ENCODE results near the gene CNTNAP2. TPM values are rescaled to one million over a fixed set of nuclear protein-coding genes. Genes with fewer than 3 reads are reported as not detected.

The CNTNAP2 gene
- polyA plus RNA-seq, 1 experiment, result not detected

DNA sequence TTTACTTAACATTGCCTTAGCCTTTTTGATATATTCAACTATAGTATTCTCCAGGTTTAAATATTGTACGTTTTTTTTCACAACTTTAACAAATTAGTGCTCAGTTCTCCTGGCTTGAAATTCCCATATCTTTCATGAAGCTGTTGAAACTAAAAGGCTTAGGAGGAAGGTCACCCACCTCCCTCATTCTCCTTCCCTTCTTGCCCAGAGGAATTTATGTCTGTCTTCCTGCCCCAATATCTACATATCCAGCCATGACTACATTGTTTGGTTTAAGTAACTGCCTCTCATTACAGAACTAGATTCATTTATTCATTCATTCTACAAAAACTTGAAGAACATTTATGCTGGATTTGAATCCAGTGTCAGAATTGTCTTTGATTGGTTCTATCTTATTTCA, 2219.2 kb downstream of the CNTNAP2 start:
- H3K4me3 ChIP-seq (ENCODE audit: low read depth, low read length), result no peak overlapping the region
- ChIA-PET POLR2A (no interaction called here), CTCF (no interaction called here)
- DNase-seq (ENCODE audit: low read depth), result no peak
- TF ChIP-seq, protein P1, sequence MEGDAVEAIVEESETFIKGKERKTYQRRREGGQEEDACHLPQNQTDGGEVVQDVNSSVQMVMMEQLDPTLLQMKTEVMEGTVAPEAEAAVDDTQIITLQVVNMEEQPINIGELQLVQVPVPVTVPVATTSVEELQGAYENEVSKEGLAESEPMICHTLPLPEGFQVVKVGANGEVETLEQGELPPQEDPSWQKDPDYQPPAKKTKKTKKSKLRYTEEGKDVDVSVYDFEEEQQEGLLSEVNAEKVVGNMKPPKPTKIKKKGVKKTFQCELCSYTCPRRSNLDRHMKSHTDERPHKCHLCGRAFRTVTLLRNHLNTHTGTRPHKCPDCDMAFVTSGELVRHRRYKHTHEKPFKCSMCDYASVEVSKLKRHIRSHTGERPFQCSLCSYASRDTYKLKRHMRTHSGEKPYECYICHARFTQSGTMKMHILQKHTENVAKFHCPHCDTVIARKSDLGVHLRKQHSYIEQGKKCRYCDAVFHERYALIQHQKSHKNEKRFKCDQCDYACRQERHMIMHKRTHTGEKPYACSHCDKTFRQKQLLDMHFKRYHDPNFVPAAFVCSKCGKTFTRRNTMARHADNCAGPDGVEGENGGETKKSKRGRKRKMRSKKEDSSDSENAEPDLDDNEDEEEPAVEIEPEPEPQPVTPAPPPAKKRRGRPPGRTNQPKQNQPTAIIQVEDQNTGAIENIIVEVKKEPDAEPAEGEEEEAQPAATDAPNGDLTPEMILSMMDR (IDR thresholded peaks at IDR 0.05; ENCODE audit: insufficient read depth, low read depth, low read length), result no peak
- no peaks in the 10 kb centered on the region for H3K36me3 ChIP-seq (ENCODE audit: control insufficient read depth, insufficient read depth, low read length)
- H3K27me3 ChIP-seq (ENCODE audit: control insufficient read depth, insufficient read depth, low read length), result no peaks in the 10 kb centered on the region

DNA sequence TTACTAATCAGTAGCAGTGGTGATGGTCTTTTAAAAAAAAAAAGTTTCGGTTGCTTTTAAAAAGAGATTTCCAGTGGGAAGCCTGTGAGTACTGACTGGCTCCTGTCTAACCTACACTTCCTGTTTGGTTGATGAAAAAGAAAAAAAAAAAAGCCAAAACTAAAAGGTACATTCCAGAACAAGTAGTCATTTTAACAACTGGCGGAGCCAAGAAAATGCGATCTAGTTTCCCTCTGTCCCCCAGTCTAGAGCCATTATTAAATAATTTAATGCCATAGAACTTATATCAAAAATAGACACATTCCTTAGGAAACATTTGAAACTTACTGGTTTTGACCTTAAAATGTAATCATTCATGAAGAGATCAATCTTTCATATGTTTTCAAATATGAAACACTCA, 2219.8 kb downstream of the CNTNAP2 start:
- Histone ChIP-seq H3K36me3 (ENCODE audit: control insufficient read depth, insufficient read depth, low read length) (no peaks in the 10 kb centered on the region), H3K27me3 (ENCODE audit: control insufficient read depth, insufficient read depth, low read length) (no peaks in the 10 kb centered on the region), H3K4me3 (ENCODE audit: low read depth, low read length) (no peak overlapping the region)
- CTCF ChIA-PET, result no interaction called here
- POLR2A ChIA-PET, result no interaction called here
- no peak for DNase-seq (ENCODE audit: low read depth)
- TF ChIP-seq, protein P1 (IDR thresholded peaks at IDR 0.05; ENCODE audit: insufficient read depth, low read depth, low read length), result no peak

DNA sequence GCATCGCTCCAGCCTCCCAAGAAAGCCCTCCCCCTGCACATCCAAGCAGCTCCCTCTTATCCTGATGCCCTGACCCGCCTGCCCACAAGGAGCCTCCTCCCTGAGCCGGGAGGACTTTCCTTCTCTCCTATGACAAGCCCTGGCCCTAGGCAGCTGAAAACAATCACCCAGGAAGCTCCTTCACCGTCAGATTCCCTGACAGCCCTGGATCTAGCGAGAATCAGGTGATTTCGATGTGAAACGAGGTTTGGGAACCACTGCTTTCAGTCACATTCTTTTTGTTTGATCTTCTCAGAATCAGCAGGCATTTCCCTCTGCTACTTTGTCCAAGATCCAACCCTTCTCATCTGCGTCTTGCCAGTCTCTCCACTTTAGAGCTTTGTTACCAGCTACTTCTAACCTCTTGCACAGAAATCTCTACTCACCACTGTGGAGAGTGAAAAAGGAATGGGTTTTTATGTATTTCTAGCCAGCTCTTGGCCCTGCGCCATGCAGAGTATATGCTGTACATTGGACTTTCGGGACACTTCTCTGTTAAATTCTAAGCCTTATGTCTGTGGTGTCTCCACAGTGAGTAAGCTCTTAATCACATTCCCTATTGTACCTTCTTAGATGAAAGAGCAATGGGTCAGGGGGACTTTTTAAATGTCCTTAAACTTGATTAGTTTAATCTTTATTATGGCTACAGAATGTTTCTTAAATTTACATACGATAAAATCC, 2220.8 kb downstream of the CNTNAP2 start:
- DNase-seq (ENCODE audit: low read depth), result no peak
- TF ChIP-seq, protein P1 (IDR thresholded peaks at IDR 0.05; ENCODE audit: insufficient read depth, low read depth, low read length), result no peak
- no peak overlapping the region for H3K4me3 ChIP-seq (ENCODE audit: low read depth, low read length)
- ChIA-PET CTCF (no interaction called here), POLR2A (no interaction called here)
- H3K36me3 ChIP-seq (ENCODE audit: control insufficient read depth, insufficient read depth, low read length), result no peaks in the 10 kb centered on the region
- H3K27me3 ChIP-seq (ENCODE audit: control insufficient read depth, insufficient read depth, low read length), result no peaks in the 10 kb centered on the region

DNA sequence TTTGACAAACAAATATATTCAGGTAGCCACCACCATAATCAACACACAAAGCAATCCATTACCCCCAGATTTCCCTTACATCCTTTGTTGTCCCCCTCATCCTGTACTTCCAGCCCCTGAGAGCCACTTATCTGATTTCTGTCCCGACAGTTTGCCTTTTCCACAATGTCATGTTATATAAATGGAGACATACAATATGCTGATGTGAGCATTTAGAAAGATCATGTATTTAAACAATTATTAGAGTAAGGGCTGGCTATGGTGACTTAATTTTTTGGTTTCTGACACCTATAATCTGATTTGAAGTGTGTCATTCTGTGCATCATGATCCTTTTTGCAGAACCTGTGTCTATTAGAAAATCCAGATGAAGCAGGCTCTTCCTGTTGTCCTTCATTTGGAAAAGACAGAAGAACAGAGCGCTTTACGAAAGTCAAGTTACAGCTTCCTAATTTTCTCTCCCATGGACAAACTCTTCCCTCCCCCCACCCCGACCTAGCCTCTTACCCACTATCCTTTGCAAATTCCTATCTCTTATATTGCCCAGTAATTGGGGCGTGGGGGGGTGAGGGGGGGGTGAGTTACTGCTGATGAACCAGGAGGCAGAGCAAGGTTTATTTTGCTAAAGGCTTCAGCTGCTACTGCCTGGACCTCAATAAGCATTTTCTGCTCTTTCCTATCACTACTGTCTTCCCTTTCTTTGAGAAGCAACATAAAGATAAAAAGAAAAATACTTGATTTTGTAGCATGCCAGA, 2221.6 kb downstream of the CNTNAP2 start:
- ChIA-PET POLR2A (no interaction called here), CTCF (no interaction called here)

More for the DNA sequence above, 2221.6 kb downstream of the CNTNAP2 start:
- Histone ChIP-seq H3K27me3 (ENCODE audit: control insufficient read depth, insufficient read depth, low read length) (no peaks in the 10 kb centered on the region), H3K4me3 (ENCODE audit: low read depth, low read length) (no peak overlapping the region), H3K36me3 (ENCODE audit: control insufficient read depth, insufficient read depth, low read length) (no peaks in the 10 kb centered on the region)
- DNase-seq (ENCODE audit: low read depth), result no peak
- TF ChIP-seq, protein P1 (IDR thresholded peaks at IDR 0.05; ENCODE audit: insufficient read depth, low read depth, low read length), result no peak

Data from BJ (cell line).